Esophagus squamous epithelium (tissue), 5 donors: ENCODE data around the gene PLEKHO1. TPM values are rescaled to one million over a fixed set of nuclear protein-coding genes. Genes with fewer than 3 reads are reported as not detected.
"Not testable (repeated sequence)": the region's sequence is repeated elsewhere in the genome, so short reads cannot be mapped to it uniquely, and the experiment has no call there.

Experiments used
- DNase-seq: peaks from one replicate; lab custom pipeline; 2025; lab: John Stamatoyannopoulos, UW
- H3K27ac ChIP-seq, 4 donors: fragments of 200-600 bp; sonication (generic); one replicate each; pipeline ENCODE4 v1.5.1; 2016 to 2019; ENCODE audit warnings: mild to moderate bottlenecking in 1 of 4
- H3K27me3 ChIP-seq, 4 donors: fragments of 200-600 bp; sonication (generic); 1 replicate in 3 of 4; 2 replicates in 1 of 4; pipeline versions ENCODE4 v1.5.1 to v1.6.0; 2017 to 2021; ENCODE audit warnings: antibody characterized with exemption in 1 of 4
- H3K36me3 ChIP-seq, 3 donors: fragments of 200-600 bp; sonication (generic); one replicate each; pipeline ENCODE4 v1.5.1; 2016 to 2019
- H3K4me1 ChIP-seq, 3 donors: fragments of 200-600 bp; sonication (generic); one replicate each; pipeline ENCODE4 v1.5.1; 2017 to 2019
- H3K4me3 ChIP-seq, 4 donors: fragments of 200-600 bp; sonication (generic); 1 replicate in 3 of 4; 2 replicates in 1 of 4; pipeline ENCODE4 v1.5.1; 2016 to 2019; ENCODE audit warnings: mild to moderate bottlenecking in 2 of 4, moderate library complexity in 1 of 4
- H3K9me3 ChIP-seq, 3 donors: fragments of 200-600 bp; sonication (generic); one replicate each; pipeline ENCODE4 v1.5.1; 2016 to 2019
- CTCF ChIP-seq, 6 experiments: fragments of 450-650 bp in 4 of 6; fragments of 200-600 bp in 2 of 6; sonication (generic) in 2 of 6; IDR thresholded peaks; one replicate each; pipeline ENCODE4 v1.5.1; 2016 to 2019; ENCODE audit warnings: antibody characterized with exemption in 6 of 6, mild to moderate bottlenecking in 4 of 6, moderate library complexity in 4 of 6
- POLR2A ChIP-seq, 4 donors: fragments of 450-650 bp; IDR thresholded peaks; one replicate each; pipeline ENCODE4 v1.6.1; 2017; ENCODE audit warnings: antibody characterized with exemption in 4 of 4, mild to moderate bottlenecking in 4 of 4, moderate library complexity in 3 of 4
- WGBS, 2 donors: methylation state at CpG; one replicate each; pipeline ENCODE4 v1.1.5; 2018; 5-methylcytosine and 5-hydroxymethylcytosine counted together
- intact Hi-C: fragments of 100-400 bp; cut with DNase I; formaldehyde crosslinking; loops from one replicate; pipeline ENCODE4 v1.15.0; 2022
- total RNA-seq, 4 donors: library from RNA; depleted of rRNA; stranded (reverse); fragments of >200 nt; gene quantifications; one replicate each; pipeline ENCODE4 v1.1.0, GENCODE V29; 2016
- donor health status: DM: yes; HTN: yes; CAD: no.

PLEKHO1 gene
- total RNA-seq, 4 donors from 2014 or later = 6.0 to 46.9 (median 13.3) TPM

GRCh38 chr1:150185481-150185880 lies 35.8 kb downstream of the PLEKHO1 start:
- no peak for DNase-seq
- TF ChIP-seq CTCF (IDR thresholded peaks at IDR 0.05) (no peak), POLR2A (IDR thresholded peaks at IDR 0.05) (no peak)
- 84 to 89% methylated on average over 7 of the region's 7 CpGs for WGBS, 2 donors
- intact Hi-C loops = loop anchor here (10.0 kb wide), 1 partner anchor 221 kb away; no protein-coding TSS in a partner anchor
- Histone ChIP-seq H3K27ac (no peak overlapping the region), H3K4me1 (peaks cover 0 to 14% (median 0%) of the 10 kb centered on the region in 3 donors), H3K4me3 (no peak overlapping the region), H3K9me3 (no peaks in the 10 kb centered on the region), H3K27me3 (peaks cover 0 to 12% (median 0%) of the 10 kb centered on the region in 4 donors), H3K36me3 (no peaks in the 10 kb centered on the region)

GRCh38 chr1:150186438-150186788 lies 36.7 kb downstream of the PLEKHO1 start:
- 55 to 68% methylated on average over 7 of the region's 7 CpGs for WGBS, 2 donors
- DNase-seq, H3K36me3 ChIP-seq, H3K9me3 ChIP-seq, H3K4me3 ChIP-seq: not testable (repeated sequence)
- intact Hi-C loops = loop anchor here (10.0 kb wide), 1 partner anchor 222 kb away; no protein-coding TSS in a partner anchor
- H3K4me1 ChIP-seq = peaks cover 0 to 14% (median 0%) of the 10 kb centered on the region in 3 donors
- peak overlapping the region in 3 of 4 donors; percentile 19 to 69 (median 42) for H3K27ac ChIP-seq
- peaks cover 0 to 12% (median 0%) of the 10 kb centered on the region in 4 donors for H3K27me3 ChIP-seq

- Histone ChIP-seq H3K36me3 (no peaks in the 10 kb centered on the region), H3K4me1 (peaks cover 0 to 14% (median 0%) of the 10 kb centered on the region in 3 donors), H3K27ac (peak overlapping the region in 2 of 4 donors; percentile 19 to 69), H3K9me3 (no peaks in the 10 kb centered on the region), H3K4me3 (peak overlapping the region in 1 of 4 donors; percentile 24), H3K27me3 (peaks cover 0 to 12% (median 0%) of the 10 kb centered on the region in 4 donors)
- intact Hi-C loops = loop anchor here (10.0 kb wide), 1 partner anchor 222 kb away; no protein-coding TSS in a partner anchor
- 14 to 20% methylated on average over 10 of the region's 10 CpGs for WGBS, 2 donors
- DNase-seq = no peak
- TF ChIP-seq POLR2A (IDR thresholded peaks at IDR 0.05) (no peak), CTCF (IDR thresholded peaks at IDR 0.05) (peak; percentile 38 to 56 (median 45))
These were observed 37.3 kb downstream of the PLEKHO1 start for GRCh38 chr1:150186789-150187559.

- Histone ChIP-seq H3K27ac (no peak overlapping the region), H3K27me3 (peaks cover 0 to 12% (median 0%) of the 10 kb centered on the region in 4 donors), H3K4me1 (peaks cover 0 to 14% (median 0%) of the 10 kb centered on the region in 3 donors), H3K9me3 (no peaks in the 10 kb centered on the region), H3K4me3 (no peak overlapping the region), H3K36me3 (no peaks in the 10 kb centered on the region)
- 13 to 25% methylated on average over 2 to 3 of the region's 3 CpGs for WGBS, 2 donors
- intact Hi-C loops = loop anchor here (10.0 kb wide), 1 partner anchor 223 kb away; no protein-coding TSS in a partner anchor
- TF ChIP-seq POLR2A (IDR thresholded peaks at IDR 0.05) (no peak), CTCF (IDR thresholded peaks at IDR 0.05) (peak in 1 of 6 experiments; percentile 4)
- no peak for DNase-seq
These were observed 37.8 kb downstream of the PLEKHO1 start for GRCh38 chr1:150187560-150187931.

- TF ChIP-seq POLR2A (IDR thresholded peaks at IDR 0.05) (no peak), CTCF (IDR thresholded peaks at IDR 0.05) (no peak)
- Histone ChIP-seq H3K9me3 (no peaks in the 10 kb centered on the region), H3K27ac (no peak overlapping the region), H3K27me3 (peaks cover 0 to 12% (median 0%) of the 10 kb centered on the region in 4 donors), H3K4me1 (peaks cover 0 to 6% (median 0%) of the 10 kb centered on the region in 3 donors), H3K4me3 (no peak overlapping the region), H3K36me3 (no peaks in the 10 kb centered on the region)
- WGBS, 2 donors = 68 to 74% methylated on average over 2 of the region's 2 CpGs
- intact Hi-C loops = no loop called here
- no peak for DNase-seq
These were observed 42.3 kb downstream of the PLEKHO1 start for GRCh38 chr1:150192012-150192411.
